GM12878 (cell line): ENCODE measurements around the gene FOSL1. TPM values are rescaled to one million over a fixed set of nuclear protein-coding genes. Genes with fewer than 3 reads are reported as not detected.

Experiments used
- ATAC-seq: fragments of 200-7000 bp; cut with Tn5 transposase; 3 replicates; pipeline ENCODE4 v1.9.1; 2020; ENCODE audit warnings: mild to moderate bottlenecking, moderate library complexity
- BruUV-seq: library from RNA; stranded (reverse); fragments of 400-500 nt; replicated peaks from 2 replicates; lab custom pipeline; 2021; lab: Mats Ljungman, UMichigan
- CTCF ChIA-PET: fragments of 300-600 bp; sonication (Branson Sonifier 250); formaldehyde crosslinking; extraction: SDS; loops from one replicate; lab custom pipeline; 2021; ENCODE audit warnings: inconsistent platforms; lab: Yijun Ruan, JAX
- POLR2A ChIA-PET: fragments of 350-600 bp; formaldehyde crosslinking; extraction: SDS; loops from one replicate; lab custom pipeline; 2021; ENCODE audit warnings: inconsistent platforms; lab: Charles Lee
- RAD21 ChIA-PET: fragments of 300-600 bp; sonication (Branson Sonifier 250); formaldehyde crosslinking; loops from one replicate; lab custom pipeline; 2023; ENCODE audit warnings: antibody characterized with exemption; ENCODE audit not compliant: unreplicated experiment; lab: Charles Lee
- SMC1A ChIA-PET: fragments of 300-600 bp; sonication (Branson Sonifier 250); formaldehyde crosslinking; loops from one replicate; lab custom pipeline; 2023; ENCODE audit not compliant: unreplicated experiment, uncharacterized antibody; lab: Charles Lee
- DNase-seq: peaks from one replicate; pipeline ENCODE4 v3.0.0-alpha.2; 2011; ENCODE audit warnings: low read depth, low spot score
- FAIRE-seq: peaks from 3 replicates; lab custom pipeline; 2011; peaks lifted over from hg19 to GRCh38; lab: Jason Lieb, UNC
- H2AFZ ChIP-seq: 2 replicates; pipeline ENCODE4 v1.6.0; 2011; ENCODE audit warnings: low read depth, low read length, control low read depth; ENCODE audit not compliant: control insufficient read depth
- H3K27ac ChIP-seq: 2 replicates; pipeline ENCODE4 v1.5.1; 2011; ENCODE audit warnings: control low read depth; ENCODE audit not compliant: control insufficient read depth, insufficient read depth
- H3K27me3 ChIP-seq, 2 experiments: replicated peaks in 1 of 2; 2 replicates each; pipeline versions ENCODE4 v1.6.0 to v1.6.1; 2011; ENCODE audit warnings: low read length in 1 of 2; ENCODE audit not compliant: control insufficient read depth in 2 of 2, insufficient read depth in 2 of 2
- H3K36me3 ChIP-seq, 2 experiments: 2 replicates each; pipeline ENCODE4 v1.5.1; 2011; ENCODE audit warnings: low read length in 1 of 2; ENCODE audit not compliant: control insufficient read depth in 2 of 2, insufficient read depth in 2 of 2
- H3K4me1 ChIP-seq: 2 replicates; pipeline ENCODE4 v1.6.1; 2011; ENCODE audit warnings: mild to moderate bottlenecking, low read length, moderate library complexity, mixed read lengths; ENCODE audit not compliant: control insufficient read depth, insufficient read depth
- H3K4me2 ChIP-seq: 2 replicates; pipeline ENCODE4 v1.6.0; 2011; ENCODE audit warnings: control low read depth; ENCODE audit not compliant: control insufficient read depth, insufficient read depth
- H3K4me3 ChIP-seq: fragments of 200-600 bp; sonication (generic); 2 replicates; pipeline ENCODE4 v1.5.1; 2016
- H3K79me2 ChIP-seq: 2 replicates; pipeline ENCODE4 v1.6.0; 2011; ENCODE audit warnings: low read length; ENCODE audit not compliant: control insufficient read depth, insufficient read depth
- H3K9ac ChIP-seq: 2 replicates; pipeline ENCODE4 v1.8.0; 2011; ENCODE audit warnings: low read length, control low read depth, mixed read lengths; ENCODE audit not compliant: control insufficient read depth, insufficient read depth
- H3K9me3 ChIP-seq: replicated peaks from 3 replicates; pipeline ENCODE4 v1.5.1; 2011; ENCODE audit warnings: mild to moderate bottlenecking, low read length; ENCODE audit not compliant: control insufficient read depth, insufficient read depth
- H4K20me1 ChIP-seq: 2 replicates; pipeline ENCODE4 v1.6.0; 2011; ENCODE audit not compliant: control insufficient read depth, insufficient read depth
- BRCA1 ChIP-seq: IDR thresholded peaks from 2 replicates; pipeline ENCODE4 v1.6.1; 2011; ENCODE audit warnings: low read depth, low read length, improper control_type of control experiment
- CBFB ChIP-seq: IDR thresholded peaks from 2 replicates; pipeline ENCODE4 v1.6.1; 2016; ENCODE audit warnings: antibody characterized with exemption, low read depth
- CEBPB ChIP-seq, 2 experiments: fragments of 150-350 bp in 1 of 2; IDR thresholded peaks; 2 replicates each; pipeline ENCODE4 v1.6.1; 2012 to 2014; ENCODE audit warnings: low read depth in 2 of 2, low read length in 2 of 2, borderline replicate concordance in 1 of 2, inconsistent platforms in 1 of 2
- CEBPZ ChIP-seq: fragments of 150-350 bp; IDR thresholded peaks from 2 replicates; pipeline ENCODE4 v1.6.1; 2016; ENCODE audit warnings: low read depth, low read length
- CHD2 ChIP-seq: IDR thresholded peaks from 2 replicates; pipeline ENCODE4 v1.6.1; 2011; ENCODE audit warnings: low read depth, low read length, improper control_type of control experiment, borderline replicate concordance
- EP300 ChIP-seq, 2 experiments: fragments of 150-350 bp in 1 of 2; IDR thresholded peaks; 2 replicates each; pipeline ENCODE4 v1.6.1; 2011 to 2012; ENCODE audit warnings: low read depth in 2 of 2, low read length in 2 of 2, borderline replicate concordance in 1 of 2, improper control_type of control experiment in 1 of 2, inconsistent platforms in 1 of 2; ENCODE audit not compliant: control insufficient read depth in 1 of 2
- MTA3 ChIP-seq: IDR thresholded peaks from 2 replicates; pipeline ENCODE4 v1.6.1; 2012; ENCODE audit warnings: low read length, inconsistent platforms, borderline replicate concordance
- NR2C1 ChIP-seq: fragments of 450-650 bp; IDR thresholded peaks from 2 replicates; pipeline ENCODE4 v1.6.1; 2017; ENCODE audit warnings: antibody characterized with exemption, mild to moderate bottlenecking, moderate library complexity
- NRF1 ChIP-seq: conservative IDR thresholded peaks from 2 replicates; pipeline ENCODE4 v1.6.1; 2011; ENCODE audit warnings: mild to moderate bottlenecking, low read depth, low read length, improper control_type of control experiment
- POLR2A ChIP-seq: IDR thresholded peaks from 2 replicates; pipeline ENCODE4 v1.6.1; 2011; ENCODE audit warnings: low read depth, mild to moderate bottlenecking, low read length
- SMAD5 ChIP-seq: IDR thresholded peaks from 2 replicates; pipeline ENCODE4 v1.6.1; 2016; ENCODE audit warnings: antibody characterized with exemption, low read depth
- SMARCA5 ChIP-seq: fragments of 450-650 bp; IDR thresholded peaks from 2 replicates; pipeline ENCODE4 v1.6.1; 2017; ENCODE audit warnings: mild to moderate bottlenecking
- STAT3 ChIP-seq: IDR thresholded peaks from 2 replicates; pipeline ENCODE4 v1.6.1; 2011; ENCODE audit warnings: low read depth, low read length, improper control_type of control experiment
- TAF1 ChIP-seq: IDR thresholded peaks from 2 replicates; pipeline ENCODE4 v1.6.1; 2011; ENCODE audit warnings: mild to moderate bottlenecking, low read depth, low read length, borderline replicate concordance
- ZBTB11 ChIP-seq: fragments of 450-650 bp; formaldehyde crosslinking; IDR thresholded peaks from 2 replicates; pipeline ENCODE4 v1.5.0; 2022; ENCODE audit warnings: mild to moderate bottlenecking, missing genetic modification characterization
- ZZZ3 ChIP-seq: IDR thresholded peaks from 2 replicates; pipeline ENCODE4 v1.6.1; 2011; ENCODE audit warnings: low read depth; ENCODE audit not compliant: control insufficient read depth, insufficient read length
- WGBS: methylation state at CpG from one replicate; pipeline ENCODE4 v1.1.6; 2016; ENCODE audit warnings: low lambda C conversion rate; ENCODE audit not compliant: insufficient replicate concordance, insufficient coverage; ENCODE audit errors: missing lambda C conversion rate; 5-methylcytosine and 5-hydroxymethylcytosine counted together
- in situ Hi-C: fragments of 300-500 bp; cut with MboI; formaldehyde crosslinking; loops from 9 replicates; pipeline ENCODE4 v1.14.3; 2018; ENCODE audit warnings: mixed read lengths
- intact Hi-C: fragments of 100-400 bp; cut with micrococcal nuclease; formaldehyde crosslinking; loops from one replicate; pipeline ENCODE4 v1.14.2; 2022; ENCODE audit not compliant: unreplicated experiment
- polyA plus RNA-seq, 11 experiments: library from polyadenylated mRNA; depleted of rRNA in 4 of 11; unstranded in 6 of 11; stranded (reverse) in 5 of 11; fragments of >200 nt; fragmentation: Nextera tagmentation in 4 of 11; fragmentation: Illumina TruSeq in 1 of 11; extraction: Ambion mirVana in 4 of 11; extraction: Trizol in 1 of 11; gene quantifications; 1 replicate in 1 of 11; 2 replicates in 10 of 11; pipeline versions ENCODE4 v1.2.1 to v1.2.3, GENCODE V29; 2011 to 2016; ENCODE audit warnings: inconsistent platforms in 2 of 11, missing spikeins in 2 of 11, low read depth in 1 of 11
- total RNA-seq, 4 experiments: library from RNA; depleted of rRNA in 3 of 4; stranded (reverse); fragments of >200 nt in 3 of 4; fragmentation: Illumina TruSeq in 1 of 4; extraction: Trizol in 1 of 4; gene quantifications; 2 replicates each; pipeline versions ENCODE4 v1.2.1 to v1.2.3, GENCODE V29; 2013 to 2021

FOSL1 gene
- total and polyA plus RNA-seq, 10 of the 15 experiments (the other 5 are each of a cell fraction or from before 2014, with no cell fraction given): 0.82 to 5.4 (median 2.1) TPM

DNA sequence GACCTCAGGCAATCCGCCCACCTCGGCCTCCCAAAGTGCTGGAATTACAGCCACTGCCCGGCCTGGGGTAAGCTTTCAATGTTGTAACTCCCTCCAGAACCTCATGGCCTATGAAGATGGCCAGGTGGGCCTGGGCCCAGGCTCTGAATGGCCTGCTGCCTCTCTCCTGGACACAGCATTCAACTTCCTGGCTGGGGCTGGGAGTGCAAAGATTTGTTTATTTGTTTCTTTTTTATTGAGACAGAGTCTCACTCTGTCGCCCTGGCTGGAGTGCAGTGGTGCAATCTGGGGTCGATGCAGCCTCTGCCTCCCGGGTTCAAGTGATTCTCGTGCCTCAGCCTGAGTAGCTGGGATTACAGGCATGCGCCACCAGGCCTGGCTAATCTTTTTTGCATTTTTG lies 44.6 kb upstream of the FOSL1 start (continued):
- TF ChIP-seq ZBTB11 (CRISPR knock-in tag): no peak
- no peak for TF ChIP-seq SMARCA5

DNA sequence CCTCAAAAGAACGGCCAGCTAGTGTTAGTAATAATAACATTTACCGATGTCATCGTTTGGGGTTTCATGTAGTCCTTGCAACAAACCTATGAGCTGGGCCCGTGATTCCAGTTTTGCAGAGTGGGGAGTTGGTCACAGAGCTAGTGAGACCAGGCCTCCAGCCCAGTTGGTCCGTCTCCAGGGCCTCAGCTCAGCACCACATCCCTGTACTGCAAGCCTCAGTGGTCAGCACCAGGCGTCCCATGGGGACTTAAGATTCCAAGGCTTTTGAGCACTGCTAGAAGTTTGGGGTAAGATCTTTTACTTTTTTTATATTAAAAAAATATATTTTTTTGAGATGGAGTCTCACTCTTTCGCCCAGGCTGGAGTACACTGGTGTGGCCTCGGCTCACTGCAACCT lies 44.0 kb upstream of the FOSL1 start:
- POLR2A ChIA-PET: no interaction called here
- no peak for TF ChIP-seq CEBPZ
- TF ChIP-seq TAF1: no peak
- TF ChIP-seq EP300 (IDR thresholded peaks at IDR 0.05; ENCODE audit: borderline replicate concordance in 1 of 2, control insufficient read depth in 1 of 2, low read depth in 2 of 2, low read length in 2 of 2): no peak
- TF ChIP-seq POLR2A: no peak
- TF ChIP-seq CEBPB (IDR thresholded peaks at IDR 0.05; ENCODE audit: borderline replicate concordance in 1 of 2, low read depth in 2 of 2, low read length in 2 of 2): no peak
- no peak for TF ChIP-seq MTA3
- no peak for TF ChIP-seq NRF1
- TF ChIP-seq NR2C1: no peak
- no peak for TF ChIP-seq STAT3
- no peak for TF ChIP-seq SMAD5
- no peak for TF ChIP-seq CBFB
- TF ChIP-seq BRCA1: no peak
- TF ChIP-seq ZZZ3: no peak
- no peak for TF ChIP-seq CHD2

More for the DNA sequence above, 44.0 kb upstream of the FOSL1 start:
- Histone ChIP-seq H4K20me1 (no peaks in the 10 kb centered on the region), H3K4me3 (no peak overlapping the region), H3K4me1 (peaks cover 8% of the 10 kb centered on the region), H3K4me2 (no peak overlapping the region), H3K27me3 (no peaks in the 10 kb centered on the region), H3K79me2 (no peaks in the 10 kb centered on the region), H3K9ac (no peak overlapping the region), H3K36me3 (no peaks in the 10 kb centered on the region), H3K27ac (no peak overlapping the region), H3K9me3 (no peaks in the 10 kb centered on the region), H2AFZ (no peak overlapping the region)
- FAIRE-seq (no peak), DNase-seq (no peak), ATAC-seq (no peak)
- RAD21 ChIA-PET: no interaction called here
- CTCF ChIA-PET: interaction anchor here (0.7 to 2.2 kb wide), 4 partner anchors 8 to 102 kb away, joined by 3 to 6 read pairs (median 4); no protein-coding TSS in a partner anchor
- BruUV-seq: no TSS peak
- SMC1A ChIA-PET: no interaction called here
- in situ Hi-C loops: no loop called here
- 55% methylated on average over 8 of the region's 8 CpGs for WGBS
- intact Hi-C loops: no loop called here
